ENCODE results near the gene RXFP1.

DNA sequence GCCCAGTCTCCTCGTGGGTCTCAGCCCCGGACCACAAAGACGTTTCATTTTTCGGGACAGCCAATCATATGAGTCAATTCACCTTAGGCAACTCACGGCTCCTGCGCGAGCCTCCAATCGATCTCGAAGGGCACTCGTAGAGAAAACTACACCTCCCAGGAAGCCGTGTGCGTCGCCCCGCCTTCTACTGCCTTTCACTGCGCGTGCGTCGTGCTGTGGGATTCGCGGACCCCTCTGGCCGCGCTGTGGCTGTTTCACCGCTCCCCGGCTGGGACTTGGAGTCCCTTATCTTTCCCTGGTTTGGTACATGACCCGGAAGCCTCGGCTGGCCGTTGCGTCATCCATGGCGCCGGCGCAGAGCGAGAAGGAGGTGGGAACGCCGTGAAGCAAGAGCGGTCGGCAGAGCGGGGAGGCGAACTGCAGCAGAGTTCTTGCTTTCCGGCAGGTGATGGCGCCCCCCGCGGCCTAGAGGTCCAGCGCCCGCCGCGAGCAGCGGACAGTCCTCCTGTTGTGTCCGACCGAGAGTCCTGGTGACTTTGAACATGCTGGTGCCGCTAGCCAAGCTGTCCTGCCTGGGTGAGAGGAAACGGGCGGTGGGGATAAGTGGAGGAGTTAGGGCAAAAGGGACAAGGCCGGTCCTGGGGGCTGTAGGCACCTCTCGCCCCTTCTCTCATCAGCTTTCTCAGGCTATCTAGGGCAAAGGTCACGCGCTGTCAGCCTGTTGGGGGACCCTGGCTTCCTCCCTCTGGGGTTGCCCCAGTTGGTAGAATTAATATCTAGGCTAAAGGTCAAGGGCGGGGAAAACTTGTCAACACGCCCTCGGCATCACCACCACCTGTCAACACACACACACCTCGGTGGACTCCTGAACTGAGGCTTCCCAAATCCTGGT lies 150.5 kb downstream of the RXFP1 start, which contains the start of gene ETFDH:
- TF ChIP-seq GATA2 (IDR thresholded peaks at IDR 0.05; ENCODE audit: low read depth, low read length), result peak; percentile 89
- no peak for TF ChIP-seq GATA3 (IDR thresholded peaks at IDR 0.05; ENCODE audit: low read depth, low read length)

All from SH-SY5Y (cell line).